ENCODE data around the gene PSMD3.

- no peak for TF ChIP-seq POLR2A (IDR thresholded peaks at IDR 0.05; ENCODE audit: low read length)
- TF ChIP-seq GATA1 (IDR thresholded peaks at IDR 0.05; ENCODE audit: low read depth, low read length): no peak
Measured at GRCh38 chr17:39960524-39961041, 20.0 kb upstream of the PSMD3 start.
